CD14-positive monocyte (primary cell): ENCODE measurements around the gene COX7A2. TPM values are rescaled to one million over a fixed set of nuclear protein-coding genes. Genes with fewer than 3 reads are reported as not detected.
A peak's percentile ranks its signal among the peaks of the same experiment; 100 is the strongest.

Experiments
- DNase-seq, 3 donors: peaks; one replicate each; pipeline ENCODE4 v3.0.0-alpha.2; 2011 to 2022
- H2AFZ ChIP-seq: 2 replicates; pipeline ENCODE4 v1.6.0; 2012; ENCODE audit warnings: mild to moderate bottlenecking, low read depth, low read length, inconsistent platforms; ENCODE audit not compliant: insufficient read depth, poor library complexity, severe bottlenecking
- H3K27ac ChIP-seq, 2 donors: 1 replicate in 1 of 2; 2 replicates in 1 of 2; pipeline ENCODE4 v1.5.1; 2012 to 2013; ENCODE audit warnings: low read length in 2 of 2, control low read depth in 1 of 2, inconsistent platforms in 1 of 2, low read depth in 1 of 2, mild to moderate bottlenecking in 1 of 2
- H3K27me3 ChIP-seq, 2 donors: one replicate each; pipeline versions ENCODE4 v1.6.0 to v1.6.1; 2011 to 2013; ENCODE audit warnings: low read length in 2 of 2; ENCODE audit not compliant: control insufficient read depth in 2 of 2, insufficient read depth in 2 of 2
- H3K36me3 ChIP-seq, 2 donors: replicated peaks in 1 of 2; 1 replicate in 1 of 2; 2 replicates in 1 of 2; pipeline versions ENCODE4 v1.5.1 to v1.6.1; 2012 to 2013; ENCODE audit warnings: low read length in 2 of 2, control low read depth in 1 of 2, inconsistent platforms in 1 of 2, mild to moderate bottlenecking in 1 of 2; ENCODE audit not compliant: insufficient read depth in 2 of 2, control insufficient read depth in 1 of 2
- H3K4me1 ChIP-seq, 2 donors: 1 replicate in 1 of 2; 2 replicates in 1 of 2; pipeline versions ENCODE4 v1.5.1 to v1.6.1; 2012 to 2013; ENCODE audit warnings: low read length in 2 of 2, control low read depth in 1 of 2, inconsistent platforms in 1 of 2, mild to moderate bottlenecking in 1 of 2, moderate library complexity in 1 of 2; ENCODE audit not compliant: insufficient read depth in 2 of 2, control insufficient read depth in 1 of 2
- H3K4me2 ChIP-seq: replicated peaks from 2 replicates; pipeline ENCODE3; 2012; ENCODE audit warnings: low read length, moderate library complexity, mild to moderate bottlenecking; ENCODE audit not compliant: poor library complexity, severe bottlenecking; ENCODE audit errors: extremely low read depth
- H3K4me3 ChIP-seq, 3 experiments: fragments of 200-600 bp in 1 of 3; sonication (generic) in 1 of 3; replicated peaks in 1 of 3; 1 replicate in 2 of 3; 2 replicates in 1 of 3; pipeline ENCODE4 v1.5.1; 2011 to 2013; ENCODE audit warnings: low read length in 3 of 3, mild to moderate bottlenecking in 3 of 3, control low read depth in 2 of 3, low read depth in 2 of 3, inconsistent platforms in 1 of 3, moderate library complexity in 1 of 3
- H3K79me2 ChIP-seq: 2 replicates; pipeline ENCODE4 v1.6.0; 2012; ENCODE audit warnings: mild to moderate bottlenecking, control low read depth, inconsistent platforms, low read length, moderate library complexity; ENCODE audit not compliant: insufficient read depth
- H3K9ac ChIP-seq: 2 replicates; pipeline ENCODE4 v1.6.0; 2017; ENCODE audit warnings: low read length, mild to moderate bottlenecking; ENCODE audit not compliant: insufficient read depth, poor library complexity, severe bottlenecking
- H3K9me3 ChIP-seq, 2 donors: replicated peaks in 1 of 2; 1 replicate in 1 of 2; 2 replicates in 1 of 2; pipeline versions ENCODE4 v1.5.1 to v1.6.1; 2012 to 2013; ENCODE audit warnings: low read length in 2 of 2, control low read depth in 1 of 2; ENCODE audit not compliant: control insufficient read depth in 1 of 2, insufficient read depth in 1 of 2
- H4K20me1 ChIP-seq: 2 replicates; pipeline ENCODE4 v1.6.0; 2012; ENCODE audit warnings: mild to moderate bottlenecking, low read length, control low read depth, moderate library complexity; ENCODE audit not compliant: insufficient read depth
- H3K27ac Mint-ChIP-seq, 7 donors: one replicate each; pipeline ENCODE4 v1.8.0; 2020; ENCODE audit warnings: mild to moderate bottlenecking in 7 of 7, mixed read lengths in 7 of 7, moderate library complexity in 6 of 7, inconsistent platforms in 2 of 7
- H3K27me3 Mint-ChIP-seq, 3 donors: one replicate each; pipeline ENCODE4 v1.8.0; 2021 to 2022; ENCODE audit warnings: low read depth in 3 of 3, mild to moderate bottlenecking in 3 of 3, mixed read lengths in 3 of 3, moderate library complexity in 3 of 3, inconsistent platforms in 1 of 3
- H3K36me3 Mint-ChIP-seq, 2 donors: one replicate each; pipeline ENCODE4 v1.8.0; 2020; ENCODE audit warnings: mixed read lengths in 2 of 2, inconsistent platforms in 1 of 2, mild to moderate bottlenecking in 1 of 2
- H3K4me1 Mint-ChIP-seq: one replicate; pipeline ENCODE4 v1.8.0; 2020; ENCODE audit warnings: mild to moderate bottlenecking, mixed read lengths
- H3K4me3 Mint-ChIP-seq, 2 donors: one replicate each; pipeline ENCODE4 v1.8.0; 2020; ENCODE audit warnings: mild to moderate bottlenecking in 2 of 2, mixed read lengths in 2 of 2, moderate library complexity in 1 of 2
- H3K9me3 Mint-ChIP-seq, 7 donors: one replicate each; pipeline ENCODE4 v1.8.0; 2020 to 2022; ENCODE audit warnings: mixed read lengths in 7 of 7, mild to moderate bottlenecking in 6 of 7, moderate library complexity in 6 of 7, inconsistent platforms in 2 of 7
- CTCF ChIP-seq: fragments of 200-600 bp; IDR thresholded peaks from one replicate; pipeline ENCODE4 v1.8.0; 2022; ENCODE audit warnings: antibody characterized with exemption, mild to moderate bottlenecking
- WGBS: methylation state at CpG from one replicate; pipeline ENCODE4 v1.1.5; 2013; ENCODE audit warnings: missing lambda C conversion rate; ENCODE audit not compliant: insufficient coverage; 5-methylcytosine and 5-hydroxymethylcytosine counted together
- intact Hi-C, 2 donors: fragments of 100-400 bp; cut with micrococcal nuclease; formaldehyde crosslinking; loops; one replicate each; pipeline versions ENCODE4 v1.15.0 to v1.15.1; 2023
- polyA plus RNA-seq, 3 donors: library from polyadenylated mRNA; depleted of rRNA in 1 of 3; unstranded in 2 of 3; stranded (reverse) in 1 of 3; fragments of 300-500 nt in 2 of 3; fragments of >200 nt in 1 of 3; fragmentation: Illumina TruSeq in 2 of 3; gene quantifications; 1 replicate in 2 of 3; 2 replicates in 1 of 3; pipeline ENCODE4 v1.2.3, GENCODE V29; 2012 to 2021

Gene COX7A2
- polyA plus RNA-seq, 3 donors, result 175 to 846 (median 798) TPM

GRCh38 chr6:75285283-75285639, 41.7 kb upstream of the COX7A2 start:
- Histone ChIP-seq H3K4me1 (peaks cover 16 to 54% of the 10 kb centered on the region in 2 donors), H3K4me3 (peak overlapping the region; percentile 77 to 100 (median 99)), H3K27me3 (no peaks in the 10 kb centered on the region), H4K20me1 (peaks cover 12% of the 10 kb centered on the region), H3K79me2 (peaks cover 66% of the 10 kb centered on the region), H3K4me2 (peak overlapping the region; percentile 95), H2AFZ (peak overlapping the region; percentile 94), H3K9me3 (no peaks in the 10 kb centered on the region), H3K9ac (peak overlapping the region; percentile 88), H3K36me3 (no peaks in the 10 kb centered on the region), H3K27ac (peak overlapping the region; percentile 71 to 98)
- intact Hi-C loops, result loop anchor here in 1 of 2 donors (10.0 kb wide), 1 partner anchor 320 kb away; the partner anchor contains the start of gene SENP6
- Mint-ChIP-seq H3K9me3 (no peaks in the 10 kb centered on the region), H3K4me1 (peaks cover 42% of the 10 kb centered on the region), H3K27ac (no peak overlapping the region), H3K27me3 (no peaks in the 10 kb centered on the region), H3K36me3 (peaks cover 2 to 12% of the 10 kb centered on the region in 2 donors), H3K4me3 (no peak overlapping the region)
- no peak for TF ChIP-seq CTCF
- WGBS, result 0% methylated on average over 1 of the region's 6 CpGs
- peak; percentile 14 to 53 (median 18) for DNase-seq

GRCh38 chr6:75284632-75285282, 41.2 kb upstream of the COX7A2 start, which contains the start of gene TMEM30A:
TSS of gene TMEM30A (minus strand) at chr6:75284792. CDS start at chr6:75284638, 154 bp downstream.
- Mint-ChIP-seq H3K27ac (no peak within 1 kb of the TSS), H3K4me1 (peaks cover 47% of the 10 kb centered on the region), H3K4me3 (no peak within 1 kb of the TSS), H3K27me3 (no peaks in the 10 kb centered on the region), H3K9me3 (no peaks in the 10 kb centered on the region), H3K36me3 (peaks cover 2 to 7% of the 10 kb centered on the region in 2 donors)
- TF ChIP-seq CTCF, result no peak
- Histone ChIP-seq H3K4me1 (peaks cover 18 to 54% of the 10 kb centered on the region in 2 donors), H3K9ac (peak within 1 kb of the TSS; percentile 88), H3K27me3 (no peaks in the 10 kb centered on the region), H2AFZ (peak within 1 kb of the TSS; percentile 94), H3K27ac (peak within 1 kb of the TSS; percentile 93 to 98), H3K36me3 (no peaks in the 10 kb centered on the region), H3K4me3 (peak within 1 kb of the TSS; percentile 91 to 100 (median 99)), H3K9me3 (no peaks in the 10 kb centered on the region), H3K79me2 (peaks cover 71% of the 10 kb centered on the region), H4K20me1 (peaks cover 17% of the 10 kb centered on the region), H3K4me2 (peak within 1 kb of the TSS; percentile 95)
- intact Hi-C loops, result loop anchor here (5.0 to 10.0 kb wide), 3 partner anchors 37 to 320 kb away; partner anchors contain the start of gene SENP6 (in 2 of the 2)
- under 1% methylated on average over 50 of the region's 55 CpGs for WGBS
- peak; percentile 99 to 100 (median 99) for DNase-seq
